Choroid plexus epithelial cell (primary cell): Measurements from ENCODE around the gene N4BP2.
A peak's percentile ranks its signal among the peaks of the same experiment; 100 is the strongest.
"Not testable (repeated sequence)": the region's sequence is repeated elsewhere in the genome, so short reads cannot be mapped to it uniquely, and the experiment has no call there.

Experiments
- DNase-seq: peaks from one replicate; pipeline ENCODE4 v3.0.0-alpha.2; 2010; ENCODE audit warnings: low read depth
- H3K4me3 ChIP-seq: 2 replicates; pipeline ENCODE4 v1.5.1; 2011; ENCODE audit warnings: low read depth, mild to moderate bottlenecking, control low read depth, low read length, moderate library complexity
- TF ChIP-seq, protein P1 (sequence below): conservative IDR thresholded peaks from 2 replicates; pipeline ENCODE4 v1.5.1; 2011; ENCODE audit warnings: low read depth, mild to moderate bottlenecking, control low read depth, inconsistent platforms, low read length, moderate library complexity

Gene N4BP2

DNA sequence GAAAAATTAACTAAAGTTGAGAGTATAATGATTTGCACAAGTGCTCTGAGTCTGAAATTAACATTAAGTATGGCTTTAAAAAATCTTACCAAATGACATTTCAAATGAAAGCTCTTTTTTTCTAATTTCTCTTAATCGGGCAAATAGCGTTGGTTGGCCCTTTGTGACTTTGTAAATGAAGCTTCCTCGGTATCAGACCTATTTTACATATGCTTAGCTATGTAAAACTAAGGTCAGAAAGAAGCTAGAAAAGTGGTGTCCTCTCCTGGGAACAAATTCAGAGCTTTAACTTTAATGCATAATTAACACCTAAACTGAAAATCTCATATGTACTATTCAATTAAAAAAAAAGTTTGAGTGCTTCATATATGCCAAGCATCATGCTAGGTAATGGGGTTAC lies 62.7 kb downstream of the N4BP2 start:
- H3K4me3 ChIP-seq, result no peak overlapping the region
- DNase-seq, result no peak
- TF ChIP-seq, protein P1, sequence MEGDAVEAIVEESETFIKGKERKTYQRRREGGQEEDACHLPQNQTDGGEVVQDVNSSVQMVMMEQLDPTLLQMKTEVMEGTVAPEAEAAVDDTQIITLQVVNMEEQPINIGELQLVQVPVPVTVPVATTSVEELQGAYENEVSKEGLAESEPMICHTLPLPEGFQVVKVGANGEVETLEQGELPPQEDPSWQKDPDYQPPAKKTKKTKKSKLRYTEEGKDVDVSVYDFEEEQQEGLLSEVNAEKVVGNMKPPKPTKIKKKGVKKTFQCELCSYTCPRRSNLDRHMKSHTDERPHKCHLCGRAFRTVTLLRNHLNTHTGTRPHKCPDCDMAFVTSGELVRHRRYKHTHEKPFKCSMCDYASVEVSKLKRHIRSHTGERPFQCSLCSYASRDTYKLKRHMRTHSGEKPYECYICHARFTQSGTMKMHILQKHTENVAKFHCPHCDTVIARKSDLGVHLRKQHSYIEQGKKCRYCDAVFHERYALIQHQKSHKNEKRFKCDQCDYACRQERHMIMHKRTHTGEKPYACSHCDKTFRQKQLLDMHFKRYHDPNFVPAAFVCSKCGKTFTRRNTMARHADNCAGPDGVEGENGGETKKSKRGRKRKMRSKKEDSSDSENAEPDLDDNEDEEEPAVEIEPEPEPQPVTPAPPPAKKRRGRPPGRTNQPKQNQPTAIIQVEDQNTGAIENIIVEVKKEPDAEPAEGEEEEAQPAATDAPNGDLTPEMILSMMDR, result no peak

- H3K4me3 ChIP-seq, result no peak overlapping the region
- TF ChIP-seq, protein P1, result no peak
- DNase-seq, result peak; percentile 65
Observed at GRCh38 chr4:40121515-40121914, 64.9 kb downstream of the N4BP2 start.

GRCh38 chr4:40122941-40123340 lies 66.3 kb downstream of the N4BP2 start:
- no peak for DNase-seq
- H3K4me3 ChIP-seq, result no peak overlapping the region
- TF ChIP-seq, protein P1, result no peak

- TF ChIP-seq, protein P1, result no peak
- H3K4me3 ChIP-seq, result no peak overlapping the region
- no peak for DNase-seq
Observed at GRCh38 chr4:40124690-40125089, 68.0 kb downstream of the N4BP2 start.

DNA sequence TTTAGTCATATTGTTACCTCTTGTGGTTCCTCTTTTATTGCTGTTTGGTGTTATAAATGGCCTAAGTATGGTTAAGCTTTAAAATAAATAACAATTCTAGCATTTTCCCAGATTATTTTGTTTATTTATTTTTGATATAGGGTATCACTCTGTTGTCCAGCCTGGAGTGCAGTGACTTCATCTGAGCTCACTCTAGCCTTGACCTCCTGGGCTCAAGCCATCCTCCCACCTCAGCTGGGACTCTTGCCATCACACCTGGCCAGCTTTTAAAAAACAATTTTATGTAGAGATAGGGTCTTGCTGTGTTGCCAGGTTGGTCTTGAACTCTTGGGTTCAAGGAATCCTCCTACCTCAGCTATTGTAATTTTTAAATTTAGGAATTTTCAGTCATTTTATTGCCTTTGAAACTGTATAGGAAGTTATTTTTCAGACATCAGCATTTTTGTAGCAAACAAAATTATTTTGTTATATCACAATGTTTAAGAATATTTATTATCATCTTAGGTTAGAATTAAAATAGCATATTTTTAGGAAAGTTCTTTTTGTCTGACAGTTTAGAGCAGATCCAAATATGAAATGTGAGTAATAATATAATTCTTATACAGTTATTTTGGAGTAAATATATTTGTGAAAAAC lies 73.9 kb downstream of the N4BP2 start:
- no peak overlapping the region for H3K4me3 ChIP-seq
- DNase-seq, result no peak
- TF ChIP-seq, protein P1, result no peak

GRCh38 chr4:40132816-40133215 lies 76.2 kb downstream of the N4BP2 start:
- no peak overlapping the region for H3K4me3 ChIP-seq
- TF ChIP-seq, protein P1, result no peak
- no peak for DNase-seq

- no peak overlapping the region for H3K4me3 ChIP-seq
- DNase-seq, result no peak
- TF ChIP-seq, protein P1, result no peak
Observed at GRCh38 chr4:40134206-40134917, 77.7 kb downstream of the N4BP2 start.

GRCh38 chr4:40136202-40136601 lies 79.6 kb downstream of the N4BP2 start:
- H3K4me3 ChIP-seq, DNase-seq: not testable (repeated sequence)
